Testis (tissue), 3 donors: Measurements from ENCODE around the gene TAMM41. TPM values are rescaled to one million over a fixed set of nuclear protein-coding genes. Genes with fewer than 3 reads are reported as not detected.
A peak's percentile ranks its signal among the peaks of the same experiment; 100 is the strongest.
"Not testable (repeated sequence)": the region's sequence is repeated elsewhere in the genome, so short reads cannot be mapped to it uniquely, and the experiment has no call there.

ENCODE experiments used
- DNase-seq: peaks from one replicate; pipeline ENCODE4 v3.0.0-alpha.2; 2019
- H3K27ac ChIP-seq, 2 donors: fragments of 200-600 bp; sonication (generic); one replicate each; pipeline ENCODE4 v1.5.1; 2019
- H3K27me3 ChIP-seq: fragments of 200-600 bp; sonication (generic); one replicate; pipeline ENCODE4 v1.5.1; 2019
- H3K36me3 ChIP-seq: fragments of 200-600 bp; sonication (generic); one replicate; pipeline ENCODE4 v1.5.1; 2017; ENCODE audit warnings: low read depth; ENCODE audit errors: missing control alignments
- H3K4me1 ChIP-seq: fragments of 200-600 bp; sonication (generic); one replicate; pipeline ENCODE4 v1.5.1; 2019
- H3K4me3 ChIP-seq, 2 donors: fragments of 200-600 bp; sonication (generic); one replicate each; pipeline ENCODE4 v1.5.1; 2017 to 2019
- H3K9me3 ChIP-seq: fragments of 200-600 bp; sonication (generic); one replicate; pipeline ENCODE4 v1.5.1; 2017
- CTCF ChIP-seq, 3 experiments: fragments of 450-650 bp in 2 of 3; fragments of 200-600 bp in 1 of 3; sonication (generic) in 1 of 3; IDR thresholded peaks; one replicate each; pipeline ENCODE4 v1.5.1; 2016 to 2019; ENCODE audit warnings: antibody characterized with exemption in 3 of 3, mild to moderate bottlenecking in 2 of 3, moderate library complexity in 1 of 3
- POLR2A ChIP-seq: fragments of 450-650 bp; IDR thresholded peaks from one replicate; pipeline ENCODE4 v1.6.1; 2017; ENCODE audit warnings: antibody characterized with exemption, mild to moderate bottlenecking, moderate library complexity
- WGBS, 2 donors: methylation state at CpG; one replicate each; pipeline ENCODE4 v1.1.5; 2018; 5-methylcytosine and 5-hydroxymethylcytosine counted together
- intact Hi-C: fragments of 100-400 bp; cut with DNase I; formaldehyde crosslinking; loops from one replicate; pipeline ENCODE4 v1.15.1; 2023; ENCODE audit warnings: low total_unique reads
- polyA plus RNA-seq: library from polyadenylated mRNA; stranded (reverse); fragments of 350-450 nt; fragmentation: Illumina TruSeq; extraction: RNeasy Lipid Tissue Mini Kit (QIAGEN cat#74804); gene quantifications from one replicate; pipeline ENCODE4 v1.2.3, GENCODE V29; 2014; ENCODE audit warnings: low read depth, low replicate concordance; ENCODE audit not compliant: insufficient read depth
- small RNA-seq, 2 donors: library from RNA; depleted of rRNA; stranded (forward); fragments of <200 nt; gene quantifications; one replicate each; pipeline ENCODE3, GENCODE V24; 2016
- total RNA-seq, 2 donors: library from RNA; depleted of rRNA; stranded (reverse); fragments of >200 nt; gene quantifications; one replicate each; pipeline ENCODE4 v1.2.3, GENCODE V29; 2016

TAMM41 gene
- total and polyA plus RNA-seq, 3 donors from 2014 or later, result 14.5 to 38.9 (median 21.3) TPM

- Histone ChIP-seq H3K9me3 (no peaks in the 10 kb centered on the region), H3K27ac (no peak overlapping the region), H3K4me1 (peaks cover 12% of the 10 kb centered on the region), H3K27me3 (no peaks in the 10 kb centered on the region), H3K36me3 (no peaks in the 10 kb centered on the region), H3K4me3 (no peak overlapping the region)
- intact Hi-C loops, result no loop called here
- TF ChIP-seq POLR2A, result no peak
- no peak for TF ChIP-seq CTCF (IDR thresholded peaks at IDR 0.05)
- 83 to 84% methylated on average over 9 of the region's 9 CpGs for WGBS, 2 donors
- DNase-seq, result no peak
Measured at GRCh38 chr3:11757441-11757875, 89.2 kb downstream of the TAMM41 start.

DNA sequence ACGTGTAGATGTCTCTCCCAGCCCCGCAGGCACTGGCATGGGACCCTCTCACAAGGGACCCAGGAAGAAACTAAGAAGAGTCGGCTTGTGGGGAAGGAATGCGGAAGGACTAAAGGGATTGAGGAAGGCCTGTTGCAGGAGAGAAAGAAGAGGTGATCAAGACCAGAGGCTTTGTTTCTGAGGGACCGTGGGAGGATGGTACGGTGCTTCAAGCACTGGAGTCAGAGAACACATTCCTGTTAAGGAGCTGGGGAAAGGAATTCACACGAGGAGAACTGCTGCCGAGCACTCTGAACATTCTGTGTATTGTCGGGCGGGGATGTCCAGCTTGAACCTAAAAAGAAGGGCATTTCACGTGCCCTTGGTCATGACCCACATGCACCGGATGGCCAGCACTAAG is 91.4 kb downstream of the TAMM41 start:
- intact Hi-C loops, result no loop called here
- peak overlapping the region in 1 of 2 donors; percentile 50 for H3K27ac ChIP-seq
- no peak for TF ChIP-seq CTCF (IDR thresholded peaks at IDR 0.05)
- TF ChIP-seq POLR2A, result no peak
- no peaks in the 10 kb centered on the region for H3K36me3 ChIP-seq
- H3K9me3 ChIP-seq, result no peaks in the 10 kb centered on the region
- WGBS, 2 donors, result 41 to 64% methylated on average over 12 of the region's 12 CpGs
- H3K4me3 ChIP-seq, result no peak overlapping the region
- H3K4me1 ChIP-seq, result peaks cover 12% of the 10 kb centered on the region
- H3K27me3 ChIP-seq, result no peaks in the 10 kb centered on the region
- peak; percentile 48 for DNase-seq

- DNase-seq, result peak; percentile 16
- H3K4me1 ChIP-seq, result peaks cover 12% of the 10 kb centered on the region
- intact Hi-C loops, H3K4me3 ChIP-seq, H3K27ac ChIP-seq, H3K27me3 ChIP-seq, H3K9me3 ChIP-seq, H3K36me3 ChIP-seq: not testable (repeated sequence)
- 84 to 87% methylated on average over 4 of the region's 4 CpGs for WGBS, 2 donors
Measured at GRCh38 chr3:11752254-11752653, 94.4 kb downstream of the TAMM41 start.

GRCh38 chr3:11748306-11748705 is 98.4 kb downstream of the TAMM41 start:
- H3K9me3 ChIP-seq, H3K27me3 ChIP-seq, H3K4me3 ChIP-seq, intact Hi-C loops, H3K36me3 ChIP-seq, H3K4me1 ChIP-seq, H3K27ac ChIP-seq, DNase-seq: not testable (repeated sequence)
- 84 to 86% methylated on average over 9 of the region's 9 CpGs for WGBS, 2 donors

Small RNAs within 50 kb of the gene (small RNA-seq; reads per million reads assigned to genes)
- gene CYCSP12, result 0 reads per million in 2 donors

Other genes starting within 250 kb of the TAMM41 start
- 100 to 1,000 TPM; 169 to 209 TPM for gene VGLL4, start 203.0 kb downstream of the TAMM41 start, total RNA-seq
- gene VGLL4, start 203.0 kb downstream of the TAMM41 start, polyA plus RNA-seq, result 72.9 TPM
- 10 to 100 TPM; 15.0 to 17.4 TPM for gene SYN2, start 157.5 kb upstream of the TAMM41 start, total RNA-seq
- gene SYN2, start 157.5 kb upstream of the TAMM41 start, polyA plus RNA-seq, result 10.6 TPM